EH (cell line): ENCODE results near the gene GABRR2.

ENCODE experiments used
- DNase-seq: peaks from one replicate; pipeline ENCODE4 v3.0.0-alpha.2; 2015; ENCODE audit warnings: low read depth

The GABRR2 gene

DNA sequence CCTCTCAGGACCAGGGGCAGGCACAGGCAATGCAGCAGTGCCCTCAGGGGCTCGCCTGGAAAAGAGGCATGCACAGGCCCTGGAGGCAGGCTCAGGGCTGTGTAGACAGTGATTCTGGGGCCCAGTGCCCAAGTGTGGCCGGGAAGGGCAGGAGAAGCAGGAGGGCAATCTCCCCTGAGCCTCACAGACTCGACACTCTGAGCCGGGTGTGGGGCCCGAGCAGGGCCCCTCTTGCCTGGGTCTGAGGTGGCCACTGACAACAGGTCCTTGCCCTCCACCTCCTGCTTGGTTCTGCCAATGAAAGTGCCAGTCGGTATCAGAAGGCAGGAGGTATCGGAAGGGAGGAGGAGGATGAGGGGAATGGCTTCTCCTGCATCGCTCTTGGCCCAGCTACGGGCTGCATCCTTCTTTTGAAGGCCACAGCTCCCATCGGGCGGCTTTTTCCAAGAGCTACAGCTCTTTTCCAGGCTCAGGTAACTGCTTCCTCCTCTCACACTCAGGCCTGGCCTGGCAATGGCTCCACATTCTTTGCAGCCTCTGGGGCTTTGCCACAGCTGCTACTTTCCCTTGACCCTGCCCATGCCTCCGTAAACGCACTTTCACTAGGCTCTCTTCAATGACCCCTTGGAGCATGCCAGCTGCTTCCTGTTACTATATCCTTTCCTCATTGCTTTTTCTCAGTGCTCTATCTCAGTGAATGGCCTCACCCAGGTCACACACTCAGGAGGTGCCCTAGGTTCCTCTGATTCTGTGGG lies 24.5 kb downstream of the GABRR2 start:
- DNase-seq = no peak

DNA sequence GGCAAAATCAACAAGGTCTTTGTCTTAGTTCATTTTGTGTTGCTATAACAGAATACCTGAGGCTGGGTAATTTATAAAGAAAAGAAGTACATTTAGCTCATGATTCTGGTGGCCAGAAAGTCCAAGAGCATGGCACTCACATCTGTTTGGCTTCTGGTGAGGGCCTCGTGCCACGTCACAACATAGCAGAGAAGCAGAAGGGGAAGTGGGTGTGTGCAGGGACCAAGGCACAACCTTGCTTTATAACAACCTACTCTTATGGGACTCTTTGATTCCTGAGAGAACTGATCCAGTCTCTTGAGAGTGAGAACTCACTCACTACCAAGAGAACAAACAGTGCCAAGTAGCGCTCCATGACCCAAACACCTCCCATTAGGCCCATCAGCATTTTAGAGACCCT lies 25.4 kb downstream of the GABRR2 start:
- no peak for DNase-seq

DNA sequence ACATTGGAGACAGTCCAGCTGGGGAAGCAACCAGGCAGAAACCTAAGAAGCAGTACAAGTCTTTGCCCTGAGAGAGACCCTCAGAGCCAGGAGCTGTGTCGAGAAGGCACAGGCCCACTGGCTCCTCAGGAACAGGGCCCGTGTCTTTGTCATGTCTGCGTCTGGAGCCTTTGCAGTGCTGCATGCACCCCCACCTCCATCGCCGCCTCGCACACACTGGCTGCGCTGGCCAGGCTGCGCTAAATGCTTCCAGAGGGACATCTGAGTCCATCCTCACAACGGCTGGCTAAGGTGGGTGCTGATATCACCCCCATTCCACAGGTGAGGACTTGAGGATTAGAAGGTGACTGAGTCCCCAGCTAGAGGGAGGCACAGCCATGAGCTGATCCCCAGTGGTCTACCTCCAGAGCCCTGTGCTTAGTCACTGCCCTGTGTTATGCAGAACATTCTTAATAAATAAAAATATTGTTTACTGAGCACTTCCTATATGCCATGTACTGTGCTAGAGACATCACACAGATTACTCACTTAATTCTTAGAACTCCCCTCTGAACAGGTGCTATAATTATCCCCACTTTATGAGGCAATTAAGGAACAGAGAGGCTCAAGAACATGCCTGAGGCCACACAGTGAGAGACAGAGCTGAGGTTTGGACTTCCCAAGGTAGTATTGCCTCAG lies 27.6 kb downstream of the GABRR2 start:
- DNase-seq = no peak

DNA sequence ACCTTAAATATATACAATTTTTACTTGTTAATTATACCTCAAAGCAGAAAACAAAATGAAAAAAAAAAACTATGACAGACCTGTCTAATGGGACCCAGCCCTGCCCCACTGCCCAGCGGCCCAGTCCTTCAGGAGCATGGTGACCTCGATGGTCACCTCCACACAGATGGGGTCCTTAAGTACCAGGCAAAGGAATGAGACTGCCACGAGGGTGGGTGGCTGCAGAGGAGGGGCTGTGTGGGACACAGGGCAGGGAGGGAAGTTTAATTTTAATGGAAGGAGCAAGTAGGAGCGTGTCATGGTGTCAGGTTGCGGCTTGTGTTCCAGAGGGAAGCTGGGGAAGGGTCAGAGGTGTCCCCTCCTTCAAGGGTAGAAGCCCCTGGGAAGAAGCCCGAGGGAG lies 28.6 kb downstream of the GABRR2 start:
- no peak for DNase-seq

DNA sequence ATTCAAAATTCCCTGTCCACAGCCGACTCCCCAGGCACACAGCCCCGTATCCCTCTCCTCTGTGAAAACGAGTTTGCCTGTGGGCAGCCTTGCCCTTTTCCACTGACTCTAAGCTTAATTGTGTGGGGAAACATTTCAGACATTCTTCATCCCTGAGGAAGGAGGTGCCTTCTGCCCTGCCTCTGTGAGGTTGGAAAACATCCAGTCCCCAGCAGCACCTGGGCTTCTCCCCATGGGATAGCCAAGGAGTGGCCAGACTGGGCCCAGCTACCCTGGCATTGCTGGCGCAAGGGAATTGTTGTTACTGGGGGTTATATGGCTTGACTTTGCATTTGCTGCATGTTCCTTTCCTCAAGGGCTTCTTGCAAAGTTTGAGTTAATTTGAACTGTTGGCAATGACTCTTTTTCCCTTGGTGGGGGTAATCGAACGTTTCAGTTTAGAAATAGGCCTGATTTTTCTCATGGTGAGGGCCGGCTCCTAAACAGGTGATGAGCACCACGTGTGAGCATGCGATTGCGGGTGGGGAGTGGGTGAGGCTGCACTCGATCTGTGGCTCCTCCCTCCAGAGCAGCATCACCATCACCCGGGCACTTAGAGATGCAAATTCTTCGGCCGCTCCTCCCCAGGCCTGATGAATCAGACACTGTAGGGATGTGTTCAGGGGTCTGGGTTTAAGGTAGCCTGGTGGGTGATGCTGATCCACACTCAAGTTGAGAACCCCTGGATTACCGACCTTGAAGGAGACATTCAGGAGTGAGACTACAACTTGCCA lies 29.9 kb downstream of the GABRR2 start:
- DNase-seq = no peak

DNA sequence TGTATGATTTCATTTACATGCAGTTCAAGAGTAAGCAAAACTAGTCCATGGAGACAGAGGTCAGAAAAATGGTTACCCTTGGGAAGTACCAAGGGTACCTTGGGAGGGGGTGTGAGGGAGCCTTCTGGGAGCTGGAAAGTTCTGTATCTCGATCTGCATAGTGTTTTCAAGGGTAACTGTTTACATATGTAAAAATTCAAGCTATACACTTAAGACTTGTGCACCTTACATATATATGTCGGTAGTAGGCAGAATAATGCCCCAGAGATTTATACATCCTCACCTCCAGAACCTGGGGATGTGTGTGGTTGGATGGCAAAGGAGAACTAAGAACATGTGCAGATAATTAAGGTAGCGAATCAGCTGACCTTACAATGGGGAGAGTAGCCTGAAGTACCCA lies 31.0 kb downstream of the GABRR2 start:
- DNase-seq = no peak

DNA sequence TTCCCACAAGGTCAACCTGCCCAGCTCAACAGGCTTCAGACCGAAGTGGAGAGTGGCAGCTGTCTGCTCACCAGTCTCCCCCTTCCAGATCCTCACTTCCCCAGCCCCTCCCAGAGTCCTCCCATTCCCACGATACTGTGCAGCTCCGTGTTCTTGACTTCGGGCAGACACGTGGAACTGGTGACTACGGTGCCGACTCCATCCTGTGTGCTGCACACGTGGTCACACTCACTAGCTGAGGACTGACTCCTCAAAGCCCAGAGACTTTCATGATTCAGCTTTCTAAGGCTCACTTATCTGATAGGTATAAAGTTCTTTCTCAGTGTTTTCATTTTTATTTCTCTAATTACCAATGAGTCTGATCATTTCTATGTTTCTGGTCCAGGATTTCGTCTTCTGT lies 32.4 kb downstream of the GABRR2 start:
- DNase-seq = no peak

DNA sequence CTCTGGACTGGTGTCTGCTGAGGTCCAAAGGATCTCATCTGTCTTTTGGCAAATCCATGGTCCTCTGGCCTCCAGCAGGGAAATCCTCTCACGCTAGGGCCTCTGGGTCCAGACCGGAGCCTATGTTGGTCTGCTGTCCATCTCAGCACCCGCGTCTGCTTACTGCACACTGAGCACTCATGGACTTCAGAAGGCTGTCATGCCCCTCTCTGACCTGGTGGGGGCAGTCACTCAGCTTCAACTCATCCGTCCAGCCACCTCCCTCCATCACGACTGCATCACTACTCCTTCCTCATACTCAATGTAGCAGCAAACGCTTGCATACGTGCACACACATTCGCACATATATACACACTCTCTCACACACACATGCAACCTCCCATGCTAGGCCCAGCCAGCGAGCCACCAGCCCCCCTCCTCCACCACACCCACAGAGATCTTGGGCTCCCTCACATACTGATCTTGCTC lies 33.3 kb downstream of the GABRR2 start:
- peak; percentile 55 for DNase-seq

DNA sequence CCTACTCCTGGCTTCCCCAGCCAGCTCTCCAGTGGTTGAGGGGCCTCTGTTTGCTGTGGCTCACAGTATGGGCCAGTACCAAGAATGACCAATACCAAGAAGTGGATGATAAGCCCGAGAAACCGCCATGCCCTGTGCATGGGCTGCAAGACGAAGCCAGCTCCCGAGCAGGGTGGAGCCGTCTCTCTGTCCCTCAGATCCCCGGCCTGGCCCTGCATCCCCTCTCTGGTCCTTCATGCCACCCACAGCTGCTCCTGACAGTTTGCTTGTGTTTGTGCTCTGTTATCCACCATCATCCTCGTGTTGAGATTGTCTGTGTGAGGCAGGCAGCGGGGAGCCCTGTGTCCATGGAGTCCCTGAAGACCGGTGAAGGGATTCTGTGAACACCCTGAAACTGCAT lies 36.1 kb downstream of the GABRR2 start:
- no peak for DNase-seq

DNA sequence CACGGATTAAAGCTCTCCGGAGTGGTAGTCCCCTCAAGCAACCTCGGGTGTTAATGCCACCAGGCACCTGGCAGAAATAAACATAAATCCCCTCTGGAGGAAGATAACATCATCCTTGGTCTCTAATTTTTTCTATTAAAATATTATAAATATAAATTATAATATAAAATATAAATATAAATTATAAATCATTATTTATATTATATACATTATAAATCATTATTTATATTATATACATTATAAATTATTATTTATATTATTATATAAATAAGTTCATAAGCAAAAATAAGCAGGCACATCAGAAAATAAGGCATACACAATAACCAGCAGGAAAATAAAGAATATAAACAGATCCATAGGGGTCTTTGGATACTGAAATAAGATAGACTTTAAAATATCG lies 39.2 kb downstream of the GABRR2 start:
- DNase-seq = no peak

DNA sequence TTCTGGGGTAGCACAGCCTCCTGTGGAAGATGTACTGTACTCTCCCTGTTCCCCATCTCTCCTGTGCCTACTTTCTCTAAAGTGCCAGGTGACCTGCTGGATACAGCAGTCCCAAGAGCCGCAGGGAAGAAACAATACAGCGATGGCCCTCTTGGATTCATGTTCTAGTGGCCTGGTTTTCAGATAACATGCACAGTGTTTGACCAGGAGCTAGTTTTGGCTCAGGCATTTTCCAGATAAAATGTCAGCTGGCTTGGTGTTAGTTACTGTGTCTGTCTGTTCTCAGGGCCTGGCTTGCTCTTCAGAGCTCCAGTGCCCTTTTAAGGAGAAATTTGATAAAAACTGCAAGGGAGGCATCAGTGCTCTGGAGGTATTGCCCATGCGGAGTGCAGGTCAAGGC lies 41.3 kb downstream of the GABRR2 start:
- no peak for DNase-seq

DNA sequence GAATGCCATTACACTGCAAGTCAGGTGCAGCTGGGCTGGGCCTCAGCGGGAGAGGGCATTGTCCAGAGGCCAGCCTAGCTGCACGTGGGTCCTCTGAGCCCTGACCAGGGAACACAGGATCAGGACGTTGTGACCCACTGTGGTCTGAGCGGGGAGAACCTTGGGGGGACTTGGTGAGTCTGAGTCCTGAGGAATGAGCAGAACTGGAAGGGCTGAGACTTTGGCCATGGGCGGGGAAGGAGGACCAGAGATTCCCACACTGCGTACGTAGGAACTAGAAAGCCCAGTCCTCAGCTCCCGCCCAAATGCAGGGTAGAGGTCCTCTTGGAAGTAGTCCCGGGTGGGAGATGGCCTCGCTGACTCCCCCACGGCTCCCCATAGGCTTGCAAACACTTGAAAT lies 42.5 kb downstream of the GABRR2 start:
- DNase-seq = no peak

DNA sequence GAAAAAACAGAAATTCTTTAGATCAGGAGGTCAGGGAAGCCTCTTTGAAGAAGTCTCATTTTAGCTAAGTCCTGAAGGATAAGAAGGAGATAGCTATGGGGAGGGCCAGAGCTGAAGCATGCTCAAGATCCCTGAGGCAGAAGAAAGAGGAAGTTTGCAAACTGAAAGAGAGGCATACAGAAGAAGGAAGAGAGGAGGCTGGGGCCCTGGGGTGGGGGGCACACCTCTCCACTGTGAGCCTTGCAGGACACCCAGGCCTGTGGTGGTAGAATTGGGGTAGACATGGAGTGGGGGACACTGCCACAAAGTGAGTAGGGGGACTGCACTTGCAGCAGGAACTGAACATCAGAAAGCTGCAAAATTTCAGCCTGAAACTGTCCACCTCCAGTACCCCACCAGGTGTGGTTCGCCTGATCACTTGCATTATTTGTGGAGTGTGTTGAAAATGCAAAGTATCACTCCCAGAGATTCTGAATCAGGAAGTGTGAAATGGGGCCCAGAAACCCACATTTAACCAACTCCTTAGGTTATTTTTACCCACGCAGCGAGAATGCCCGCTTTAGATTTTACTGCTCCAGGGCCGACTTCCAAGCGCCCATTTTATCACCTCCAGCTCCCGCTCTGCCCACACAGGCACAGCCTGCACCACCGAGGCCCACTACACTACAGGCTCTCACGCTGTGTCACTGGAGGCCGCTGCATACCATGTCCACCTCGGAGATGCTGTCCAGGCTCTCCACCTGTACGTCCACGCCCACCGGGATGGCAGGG lies 44.0 kb downstream of the GABRR2 start:
- no peak for DNase-seq

DNA sequence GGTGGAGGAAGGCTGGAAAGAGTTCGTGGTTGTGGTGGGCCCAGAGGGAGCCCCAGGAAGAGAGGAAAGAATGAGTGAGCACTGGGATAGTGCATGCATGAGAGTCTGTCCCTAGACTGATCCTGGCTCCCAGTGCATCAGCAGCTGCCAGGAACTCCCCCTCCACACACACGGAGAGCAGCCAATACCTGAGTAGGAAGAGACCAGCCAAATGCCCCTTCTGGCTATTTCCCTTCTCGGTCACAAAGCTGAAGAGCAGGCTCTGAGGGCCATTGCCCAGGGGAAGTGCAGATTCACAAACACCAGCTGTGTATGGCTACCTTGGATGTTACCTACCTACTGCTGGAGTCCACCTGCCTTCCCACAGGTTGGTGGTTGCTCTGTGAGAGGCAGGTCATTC lies 45.1 kb downstream of the GABRR2 start:
- no peak for DNase-seq

DNA sequence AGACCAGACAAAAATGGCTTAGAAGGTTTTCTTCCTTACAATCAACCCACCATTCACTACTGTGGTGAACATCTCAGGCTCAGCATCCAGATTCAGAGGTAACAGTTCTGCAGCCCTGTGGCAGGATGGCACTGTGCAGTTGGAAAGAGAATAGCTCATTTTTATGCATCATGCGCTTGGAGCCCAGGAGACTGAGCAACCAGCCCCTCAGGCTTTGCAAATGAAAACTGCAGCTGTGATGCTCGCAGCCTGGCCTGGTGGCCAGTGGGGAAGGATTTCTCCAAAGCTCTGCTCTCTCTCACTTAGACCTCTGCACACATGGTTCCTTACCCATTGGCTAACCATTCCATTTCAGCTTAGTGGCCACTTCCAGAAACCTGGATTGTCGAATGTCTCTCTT lies 45.8 kb downstream of the GABRR2 start:
- DNase-seq = no peak

DNA sequence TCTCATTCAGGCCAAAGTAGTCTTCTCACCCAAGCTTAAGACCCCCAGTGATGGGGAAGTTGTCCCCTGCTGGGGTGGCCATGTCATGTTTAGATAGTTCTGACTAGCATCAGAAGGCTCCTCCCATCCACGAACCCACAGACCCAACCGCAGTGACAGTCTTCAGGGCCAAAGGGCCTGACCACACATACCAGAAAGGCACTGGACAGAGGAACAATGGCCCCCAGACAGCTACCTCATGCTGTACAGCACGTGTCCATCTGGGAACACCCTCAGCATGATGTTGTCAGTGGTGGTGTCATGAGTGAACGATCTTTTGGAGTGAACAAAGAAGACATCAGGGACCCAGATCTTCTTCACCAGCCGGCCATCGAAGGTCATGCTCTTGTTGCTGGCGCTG lies 46.3 kb downstream of the GABRR2 start:
- no peak for DNase-seq

DNA sequence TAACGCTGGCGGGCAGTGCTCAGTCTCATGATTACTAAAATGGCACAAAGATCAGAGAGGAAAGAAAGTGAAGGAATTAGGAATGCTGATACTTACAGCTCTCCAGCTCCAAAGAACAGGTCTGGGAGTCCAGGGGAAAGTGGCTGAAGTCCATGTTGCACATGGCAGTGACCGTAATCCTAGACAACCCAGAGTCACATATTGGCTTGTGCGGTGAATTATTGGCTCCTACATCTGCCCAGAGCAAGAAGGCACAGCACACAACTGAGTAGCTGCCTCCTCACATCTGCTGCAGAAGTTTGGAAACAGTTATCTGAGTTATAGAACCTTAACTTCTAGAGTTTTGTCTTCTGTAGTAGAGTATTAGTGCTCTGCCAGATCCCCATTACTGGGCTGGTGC lies 47.2 kb downstream of the GABRR2 start:
- no peak for DNase-seq

DNA sequence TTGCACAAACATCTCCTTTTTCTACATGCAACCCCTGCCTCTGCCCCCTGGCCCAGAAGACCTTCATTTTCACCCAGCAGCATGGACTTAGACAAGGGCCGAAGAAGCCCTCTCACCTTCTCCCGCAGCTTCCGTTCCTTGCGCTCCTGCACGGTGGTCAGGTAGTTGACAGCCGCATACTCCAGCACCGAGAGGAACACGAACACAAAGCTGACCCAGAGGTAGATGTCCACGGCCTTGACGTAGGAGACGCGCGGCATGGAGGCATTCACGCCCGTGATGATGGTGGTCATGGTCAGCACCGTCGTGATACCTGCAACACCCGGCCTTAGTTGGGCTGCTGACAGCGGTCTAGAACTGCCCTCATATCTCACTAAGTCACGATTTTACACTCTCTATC lies 50.8 kb downstream of the GABRR2 start:
- no peak for DNase-seq

DNA sequence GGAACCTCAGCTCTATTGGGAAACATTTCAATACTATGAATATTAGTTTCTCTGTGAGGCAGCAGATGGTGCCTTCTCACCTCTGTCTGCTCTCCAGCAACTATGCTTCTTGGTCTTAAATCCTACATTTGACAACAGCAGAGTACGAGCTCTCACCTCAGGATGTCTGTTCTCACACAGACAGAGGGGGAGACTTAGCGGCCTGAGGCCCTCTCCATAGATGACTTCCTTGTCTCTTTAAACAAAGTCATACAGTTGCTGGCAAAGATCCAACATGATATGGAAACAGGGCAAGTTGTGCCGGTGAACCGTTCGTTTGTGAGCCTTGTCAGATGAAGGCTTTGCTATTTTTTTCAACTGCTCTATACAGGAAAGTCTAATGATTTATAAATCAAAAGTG lies 54.3 kb downstream of the GABRR2 start:
- no peak for DNase-seq

DNA sequence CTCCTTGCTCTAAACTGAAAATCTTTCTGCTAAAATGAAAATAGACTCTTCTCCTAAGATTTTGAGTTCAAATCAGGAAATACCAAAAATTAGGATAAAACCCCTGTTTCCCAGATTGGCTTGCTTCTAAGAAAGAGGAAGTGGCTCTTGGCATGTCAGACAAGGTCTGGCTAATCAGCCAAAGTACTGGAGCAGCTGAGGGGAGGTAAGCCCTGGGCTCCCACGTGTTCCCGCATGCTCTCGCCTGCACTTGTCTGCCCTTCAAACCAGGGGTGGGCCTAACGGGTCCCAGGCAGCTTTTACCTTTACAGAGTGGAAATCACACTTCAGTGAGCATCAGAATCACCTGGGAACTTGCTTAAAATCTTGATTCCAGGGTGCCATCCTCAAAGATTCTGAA lies 54.8 kb downstream of the GABRR2 start:
- DNase-seq = no peak

DNA sequence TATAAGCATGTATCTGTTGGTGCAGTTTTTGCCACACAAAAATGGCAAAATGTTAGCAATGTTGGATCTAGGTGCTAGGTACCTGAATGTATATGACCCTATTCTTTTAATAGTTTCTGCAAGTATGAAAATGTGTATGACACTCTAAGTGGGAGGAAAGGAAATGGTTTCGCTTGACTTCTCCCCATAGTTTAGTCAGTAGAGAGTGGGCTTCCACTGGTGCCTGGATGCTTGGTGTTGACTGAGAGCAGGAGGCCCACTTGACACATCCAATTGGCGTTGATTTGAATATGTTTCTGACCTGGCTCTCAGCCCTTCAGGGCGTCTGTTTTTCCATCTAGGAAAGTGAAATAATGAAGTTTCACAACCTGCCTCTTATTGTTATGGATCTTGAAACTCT lies 56.2 kb downstream of the GABRR2 start:
- no peak for DNase-seq

DNA sequence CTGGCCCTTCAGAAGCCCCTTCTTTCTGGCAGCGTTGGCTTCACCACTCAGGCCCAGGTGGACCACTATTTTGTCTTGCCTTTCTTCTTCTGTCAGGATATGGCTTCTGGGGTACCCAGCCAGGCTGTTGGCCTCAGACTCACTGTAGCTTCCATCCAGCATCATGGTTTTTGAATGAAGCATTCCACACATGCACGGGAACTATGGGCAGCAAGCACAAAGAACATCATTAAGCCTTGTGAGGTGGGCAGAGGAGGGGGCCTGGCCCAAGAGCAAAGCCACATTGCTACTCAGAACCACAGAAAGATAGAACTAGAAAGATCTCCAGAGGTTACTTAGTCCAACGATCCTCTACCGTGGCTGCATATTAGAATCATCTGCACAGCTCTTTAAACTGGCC lies 57.3 kb downstream of the GABRR2 start:
- DNase-seq = no peak
